ENCODE data around the gene IDH3A. TPM values are rescaled to one million over a fixed set of nuclear protein-coding genes. Genes with fewer than 3 reads are reported as not detected.

IDH3A gene
- total and polyA plus RNA-seq, 12 donors = 110 to 509 (median 450) TPM

DNA sequence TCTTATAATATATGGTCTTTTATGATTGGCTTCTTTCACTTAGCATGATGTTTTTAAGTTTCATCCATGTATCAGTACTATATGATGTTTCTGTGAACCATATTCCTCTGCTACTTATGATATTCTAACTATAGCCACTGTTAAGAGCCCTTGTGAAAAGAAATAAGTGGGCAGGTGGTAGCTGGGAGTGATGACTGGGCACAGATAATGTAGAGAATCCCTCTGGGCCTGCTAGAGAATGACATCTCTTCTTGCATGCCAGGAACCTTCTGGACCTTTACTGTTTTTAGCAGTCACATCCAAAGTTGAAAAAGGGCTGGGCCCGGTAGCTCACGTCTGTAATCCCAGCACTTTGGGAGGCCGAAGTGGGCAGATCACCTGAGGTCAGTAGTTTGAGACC lies 10.2 kb downstream of the IDH3A start:
- Histone ChIP-seq H3K9me3 (no peaks in the 10 kb centered on the region), H3K4me3 (no peak overlapping the region), H3K36me3 (peaks cover 0 to 99% (median 31%) of the 10 kb centered on the region in 9 donors), H3K27ac (peak overlapping the region in 3 of 10 donors; percentile 7 to 18 (median 16)), H3K4me1 (peaks cover 7 to 32% (median 21%) of the 10 kb centered on the region in 9 donors), H3K27me3 (no peaks in the 10 kb centered on the region)
- TF ChIP-seq, protein P1, sequence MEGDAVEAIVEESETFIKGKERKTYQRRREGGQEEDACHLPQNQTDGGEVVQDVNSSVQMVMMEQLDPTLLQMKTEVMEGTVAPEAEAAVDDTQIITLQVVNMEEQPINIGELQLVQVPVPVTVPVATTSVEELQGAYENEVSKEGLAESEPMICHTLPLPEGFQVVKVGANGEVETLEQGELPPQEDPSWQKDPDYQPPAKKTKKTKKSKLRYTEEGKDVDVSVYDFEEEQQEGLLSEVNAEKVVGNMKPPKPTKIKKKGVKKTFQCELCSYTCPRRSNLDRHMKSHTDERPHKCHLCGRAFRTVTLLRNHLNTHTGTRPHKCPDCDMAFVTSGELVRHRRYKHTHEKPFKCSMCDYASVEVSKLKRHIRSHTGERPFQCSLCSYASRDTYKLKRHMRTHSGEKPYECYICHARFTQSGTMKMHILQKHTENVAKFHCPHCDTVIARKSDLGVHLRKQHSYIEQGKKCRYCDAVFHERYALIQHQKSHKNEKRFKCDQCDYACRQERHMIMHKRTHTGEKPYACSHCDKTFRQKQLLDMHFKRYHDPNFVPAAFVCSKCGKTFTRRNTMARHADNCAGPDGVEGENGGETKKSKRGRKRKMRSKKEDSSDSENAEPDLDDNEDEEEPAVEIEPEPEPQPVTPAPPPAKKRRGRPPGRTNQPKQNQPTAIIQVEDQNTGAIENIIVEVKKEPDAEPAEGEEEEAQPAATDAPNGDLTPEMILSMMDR (IDR thresholded peaks at IDR 0.05) = no peak
- ATAC-seq = peak in 3 of 8 donors; percentile 63 to 76 (median 72)
- intact Hi-C loops (cut with DNase I) = no loop called here
- WGBS, 2 donors = 45 to 81% methylated on average over 3 of the region's 3 CpGs
- DNase-seq = no peak

- intact Hi-C loops (cut with DNase I) = no loop called here
- DNase-seq = no peak
- WGBS, 2 donors = 87 to 92% methylated on average over 13 of the region's 13 CpGs
- H3K4me3 ChIP-seq = no peak overlapping the region
- no peaks in the 10 kb centered on the region for H3K27me3 ChIP-seq
- TF ChIP-seq, protein P1 (IDR thresholded peaks at IDR 0.05) = no peak
- no peak overlapping the region for H3K27ac ChIP-seq
- peaks cover 0 to 8% (median 0%) of the 10 kb centered on the region in 9 donors for H3K4me1 ChIP-seq
- ATAC-seq = peak in 2 of 8 donors; percentile 40 to 42
- H3K9me3 ChIP-seq = no peaks in the 10 kb centered on the region
- peaks cover 0 to 100% (median 56%) of the 10 kb centered on the region in 9 donors for H3K36me3 ChIP-seq
These were observed 12.9 kb downstream of the IDH3A start for GRCh38 chr15:78162038-78162437.

DNA sequence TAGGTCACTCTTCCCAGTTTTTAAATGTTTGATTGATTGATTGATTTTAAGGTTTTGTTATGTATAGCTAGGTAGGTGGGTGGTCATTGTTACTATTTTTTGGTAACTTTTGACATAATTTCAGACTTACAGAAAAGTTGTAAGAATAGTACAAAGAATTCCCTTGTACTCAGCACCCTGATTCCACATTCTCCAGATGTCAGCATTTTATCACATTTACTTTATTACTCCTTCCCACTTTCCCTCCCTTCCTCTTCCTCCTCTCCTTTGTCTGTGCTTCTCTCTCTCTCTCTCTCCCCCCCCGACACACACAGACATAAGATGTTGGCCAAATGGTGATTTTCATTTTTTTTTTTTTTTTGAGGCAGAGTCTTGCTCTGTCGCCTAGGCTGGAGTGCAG lies 14.8 kb downstream of the IDH3A start:
- intact Hi-C loops (cut with DNase I) = no loop called here
- ATAC-seq (no peak), DNase-seq (no peak)
- Histone ChIP-seq H3K27ac (no peak overlapping the region), H3K9me3 (no peaks in the 10 kb centered on the region), H3K27me3 (no peaks in the 10 kb centered on the region), H3K4me3 (no peak overlapping the region), H3K4me1 (peaks cover 0 to 8% (median 0%) of the 10 kb centered on the region in 9 donors), H3K36me3 (peaks cover 0 to 100% (median 74%) of the 10 kb centered on the region in 9 donors)
- TF ChIP-seq, protein P1 (IDR thresholded peaks at IDR 0.05) = no peak
- 90 to 93% methylated on average over 2 of the region's 2 CpGs for WGBS, 2 donors

GRCh38 chr15:78167227-78167888 lies 18.2 kb downstream of the IDH3A start:
- no peaks in the 10 kb centered on the region for H3K27me3 ChIP-seq
- TF ChIP-seq, protein P1 (IDR thresholded peaks at IDR 0.05) = no peak
- H3K27ac ChIP-seq = no peak overlapping the region
- H3K9me3 ChIP-seq = no peaks in the 10 kb centered on the region
- no peak for DNase-seq
- WGBS, 2 donors = 92 to 93% methylated on average over 10 of the region's 10 CpGs
- peaks cover 0 to 100% (median 93%) of the 10 kb centered on the region in 9 donors for H3K36me3 ChIP-seq
- no peak overlapping the region for H3K4me3 ChIP-seq
- H3K4me1 ChIP-seq = peaks cover 0 to 17% (median 12%) of the 10 kb centered on the region in 9 donors
- no peak for ATAC-seq
- intact Hi-C loops (cut with DNase I) = no loop called here
